HepG2 (cell line): ENCODE results near the gene DPH1. TPM values are rescaled to one million over a fixed set of nuclear protein-coding genes. Genes with fewer than 3 reads are reported as not detected.

ENCODE experiments used
- AKAP8 ChIP-seq: sonication (generic); formaldehyde crosslinking; IDR thresholded peaks from 2 replicates; pipeline ENCODE4 v1.5.1; 2020; ENCODE audit warnings: mild to moderate bottlenecking, missing genetic modification reagents
- ARHGAP35 ChIP-seq: sonication (generic); formaldehyde crosslinking; IDR thresholded peaks from 2 replicates; pipeline ENCODE4 v1.9.0; 2022; ENCODE audit warnings: mild to moderate bottlenecking, inconsistent platforms, moderate library complexity, missing genetic modification reagents, borderline replicate concordance
- ATM ChIP-seq: fragments of 450-650 bp; IDR thresholded peaks from 2 replicates; pipeline ENCODE4 v1.7.1; 2017; ENCODE audit warnings: mild to moderate bottlenecking, borderline replicate concordance
- CHD2 ChIP-seq: IDR thresholded peaks from 2 replicates; pipeline ENCODE4 v1.6.1; 2011; ENCODE audit warnings: low read depth, low read length, improper control_type of control experiment
- CREB1 ChIP-seq, 2 experiments: fragments of 450-650 bp in 1 of 2; IDR thresholded peaks; 2 replicates each; pipeline ENCODE4 v1.6.1; 2016 to 2017; ENCODE audit warnings: control low read depth in 1 of 2, mild to moderate bottlenecking in 1 of 2, missing compliant biosample characterization in 1 of 2, missing genetic modification characterization in 1 of 2
- EEA1 ChIP-seq: sonication (generic); formaldehyde crosslinking; IDR thresholded peaks from 2 replicates; pipeline ENCODE4 v1.5.1; 2020; ENCODE audit warnings: mild to moderate bottlenecking, missing genetic modification reagents, borderline replicate concordance
- KDM5A ChIP-seq: fragments of 200-600 bp; sonication (generic); IDR thresholded peaks from 2 replicates; pipeline ENCODE4 v1.7.0; 2018; ENCODE audit warnings: antibody characterized with exemption, mild to moderate bottlenecking, low read length, borderline replicate concordance
- KDM5B ChIP-seq: sonication (generic); formaldehyde crosslinking; IDR thresholded peaks from 2 replicates; pipeline ENCODE4 v1.4.0; 2020; ENCODE audit warnings: missing genetic modification reagents, mild to moderate bottlenecking, borderline replicate concordance
- KMT2A ChIP-seq: sonication (generic); formaldehyde crosslinking; IDR thresholded peaks from 2 replicates; pipeline ENCODE4 v1.4.0; 2020; ENCODE audit warnings: missing genetic modification reagents
- NFYB ChIP-seq: sonication (generic); formaldehyde crosslinking; IDR thresholded peaks from 2 replicates; pipeline ENCODE4 v1.4.0; 2020; ENCODE audit warnings: missing genetic modification reagents
- NONO ChIP-seq, 2 experiments: fragments of 450-650 bp in 1 of 2; sonication (generic) in 1 of 2; formaldehyde crosslinking in 1 of 2; IDR thresholded peaks in 1 of 2; conservative IDR thresholded peaks in 1 of 2; 2 replicates each; pipeline versions ENCODE4 v1.6.1 to v1.8.0; 2017 to 2022; ENCODE audit warnings: mild to moderate bottlenecking in 1 of 2, missing genetic modification reagents in 1 of 2, moderate library complexity in 1 of 2
- SALL1 ChIP-seq: sonication (generic); formaldehyde crosslinking; IDR thresholded peaks from 2 replicates; pipeline ENCODE4 v1.8.0; 2022; ENCODE audit warnings: mild to moderate bottlenecking, missing genetic modification reagents
- TEAD2 ChIP-seq: sonication (generic); formaldehyde crosslinking; IDR thresholded peaks from 2 replicates; pipeline ENCODE4 v1.9.0; 2021; ENCODE audit warnings: missing genetic modification reagents
- XBP1 ChIP-seq: sonication (generic); formaldehyde crosslinking; IDR thresholded peaks from 2 replicates; pipeline ENCODE4 v1.5.0; 2020; ENCODE audit warnings: missing genetic modification reagents
- YY1 ChIP-seq: IDR thresholded peaks from 2 replicates; pipeline ENCODE4 v1.6.1; 2011; ENCODE audit warnings: low read length, low read depth, moderate library complexity, mild to moderate bottlenecking; ENCODE audit not compliant: insufficient read depth, insufficient replicate concordance
- ZNF556 ChIP-seq: sonication (generic); formaldehyde crosslinking; IDR thresholded peaks from 2 replicates; pipeline ENCODE4 v1.4.0; 2020; ENCODE audit warnings: mild to moderate bottlenecking, missing genetic modification reagents, borderline replicate concordance
- ZNF678 ChIP-seq: sonication (generic); formaldehyde crosslinking; IDR thresholded peaks from 2 replicates; pipeline ENCODE4 v1.4.0; 2020; ENCODE audit warnings: mild to moderate bottlenecking, missing genetic modification reagents
- polyA plus RNA-seq, 8 experiments: library from polyadenylated mRNA; depleted of rRNA in 3 of 8; stranded (reverse) in 7 of 8; unstranded in 1 of 8; fragments of >200 nt; fragmentation: Illumina TruSeq in 4 of 8; extraction: Trizol in 4 of 8; gene quantifications; 2 replicates each; pipeline versions ENCODE4 v1.2.1 to v1.2.3, GENCODE V29; 2011 to 2016; ENCODE audit warnings: low read depth in 4 of 8, missing spikeins in 1 of 8, mixed read lengths in 1 of 8; ENCODE audit not compliant: insufficient read depth in 1 of 8
- total RNA-seq, 5 experiments: library from RNA; depleted of rRNA; stranded (reverse); fragments of >200 nt; fragmentation: Illumina TruSeq; extraction: Trizol; gene quantifications; 2 replicates each; pipeline ENCODE4 v1.2.3, GENCODE V29; 2016; ENCODE audit warnings: low read depth in 1 of 5
- TF ChIP-seq, protein P1 (sequence below): IDR thresholded peaks from 2 replicates; pipeline ENCODE4 v1.6.1; 2012; ENCODE audit warnings: inconsistent platforms
- TF ChIP-seq, protein P2 (sequence below): IDR thresholded peaks from 2 replicates; pipeline ENCODE4 v1.6.1; 2016; ENCODE audit warnings: low read depth, borderline replicate concordance
- TF ChIP-seq, protein P3 (sequence below): sonication (generic); formaldehyde crosslinking; IDR thresholded peaks from 2 replicates; pipeline ENCODE4 v1.4.0; 2020; ENCODE audit warnings: missing genetic modification reagents
- TF ChIP-seq, protein P4 (sequence below), 2 experiments: sonication (generic) in 1 of 2; formaldehyde crosslinking in 1 of 2; IDR thresholded peaks; 2 replicates each; pipeline versions ENCODE4 v1.4.0 to v1.6.1; 2018 to 2020; ENCODE audit warnings: missing genetic modification reagents in 2 of 2, borderline replicate concordance in 1 of 2, low read depth in 1 of 2, mild to moderate bottlenecking in 1 of 2, missing biosample characterization in 1 of 2

The DPH1 gene
- total and polyA plus RNA-seq, 2 of the 13 experiments (the other 11 are each of a cell fraction or from before 2014, with no cell fraction given): 25.3 to 42.8 TPM

DNA sequence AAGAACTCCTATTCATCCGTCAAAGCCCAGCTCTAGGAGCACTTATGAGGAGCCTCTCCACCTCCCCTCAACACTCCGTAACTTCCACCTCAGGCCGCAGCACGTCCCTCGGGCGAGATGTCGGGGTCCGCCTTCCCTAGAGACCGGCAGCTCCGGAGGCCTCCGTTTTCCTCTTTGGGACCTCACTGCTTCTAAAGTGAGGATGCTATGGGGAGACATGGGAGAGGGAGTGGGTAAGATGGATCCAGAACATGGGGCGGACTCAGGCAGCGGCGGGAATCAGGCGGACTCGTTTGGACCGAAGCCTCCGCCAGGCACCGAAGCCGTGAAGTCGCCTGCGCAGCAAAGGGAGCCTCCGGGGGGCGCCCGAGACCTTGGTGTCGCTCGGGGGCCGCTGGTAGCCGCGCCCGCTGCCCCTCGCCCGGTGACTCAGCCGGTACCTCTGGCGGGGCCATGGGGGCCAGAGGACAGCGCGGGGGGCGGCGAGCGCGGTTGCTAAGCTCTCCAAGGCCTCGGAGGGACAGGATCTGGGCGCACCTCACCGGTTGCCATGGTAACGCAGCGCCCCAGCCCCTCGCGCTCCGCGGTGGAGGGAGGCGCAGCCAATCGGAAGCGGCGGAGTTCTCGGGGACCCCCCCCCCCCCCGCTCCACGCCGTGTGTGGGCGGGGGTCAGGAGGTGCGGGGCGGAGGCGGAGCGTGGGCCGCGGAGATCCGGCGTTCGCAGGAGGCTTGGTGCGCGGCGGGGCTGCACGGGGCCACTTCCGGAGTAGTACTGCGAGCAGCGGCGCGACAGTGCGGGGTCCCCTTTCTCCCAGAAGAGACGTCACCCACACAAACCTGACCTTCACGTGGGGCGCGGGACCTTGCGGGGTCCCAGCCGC is 23.7 kb downstream of the DPH1 start (continued):
- TF ChIP-seq KDM5B (CRISPR knock-in tag): peak; percentile 57; the same call in 1 of the 2 replicates
- TF ChIP-seq NONO (IDR thresholded peaks at IDR 0.05): no peak
- TF ChIP-seq NONO (CRISPR knock-in tag; conservative IDR thresholded peaks at IDR 0.05): 0 out of 2 replicates have a peak, but pooled peaks have one; percentile 50
- 0 out of 2 replicates have a peak, but pooled peaks have one; percentile 30 for TF ChIP-seq ZNF678
- TF ChIP-seq, protein P1, sequence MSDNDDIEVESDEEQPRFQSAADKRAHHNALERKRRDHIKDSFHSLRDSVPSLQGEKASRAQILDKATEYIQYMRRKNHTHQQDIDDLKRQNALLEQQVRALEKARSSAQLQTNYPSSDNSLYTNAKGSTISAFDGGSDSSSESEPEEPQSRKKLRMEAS: peak; percentile 37; the same call in 1 of the 2 replicates
- TF ChIP-seq, protein P2, sequence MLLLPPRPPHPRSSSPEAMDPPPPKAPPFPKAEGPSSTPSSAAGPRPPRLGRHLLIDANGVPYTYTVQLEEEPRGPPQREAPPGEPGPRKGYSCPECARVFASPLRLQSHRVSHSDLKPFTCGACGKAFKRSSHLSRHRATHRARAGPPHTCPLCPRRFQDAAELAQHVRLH (CRISPR knock-in tag): no peak
- 0 out of 2 replicates have a peak, but pooled peaks have one; percentile 30 for TF ChIP-seq EEA1
- TF ChIP-seq ZNF556 (CRISPR knock-in tag): 0 out of 2 replicates have a peak, but pooled peaks have one; percentile 55
- TF ChIP-seq AKAP8 (CRISPR knock-in tag): peak; percentile 55; the same call in 1 of the 2 replicates
- peak; percentile 39; the same call in 1 of the 2 replicates for TF ChIP-seq SALL1 (CRISPR knock-in tag)
- TF ChIP-seq KDM5A: no peak
- TF ChIP-seq ARHGAP35 (CRISPR knock-in tag): peak; percentile 31; the same call in 1 of the 2 replicates
- TF ChIP-seq YY1: peak; percentile 39
- TF ChIP-seq ATM: no peak
- no peak for TF ChIP-seq XBP1 (CRISPR knock-in tag)
- TF ChIP-seq, protein P3, sequence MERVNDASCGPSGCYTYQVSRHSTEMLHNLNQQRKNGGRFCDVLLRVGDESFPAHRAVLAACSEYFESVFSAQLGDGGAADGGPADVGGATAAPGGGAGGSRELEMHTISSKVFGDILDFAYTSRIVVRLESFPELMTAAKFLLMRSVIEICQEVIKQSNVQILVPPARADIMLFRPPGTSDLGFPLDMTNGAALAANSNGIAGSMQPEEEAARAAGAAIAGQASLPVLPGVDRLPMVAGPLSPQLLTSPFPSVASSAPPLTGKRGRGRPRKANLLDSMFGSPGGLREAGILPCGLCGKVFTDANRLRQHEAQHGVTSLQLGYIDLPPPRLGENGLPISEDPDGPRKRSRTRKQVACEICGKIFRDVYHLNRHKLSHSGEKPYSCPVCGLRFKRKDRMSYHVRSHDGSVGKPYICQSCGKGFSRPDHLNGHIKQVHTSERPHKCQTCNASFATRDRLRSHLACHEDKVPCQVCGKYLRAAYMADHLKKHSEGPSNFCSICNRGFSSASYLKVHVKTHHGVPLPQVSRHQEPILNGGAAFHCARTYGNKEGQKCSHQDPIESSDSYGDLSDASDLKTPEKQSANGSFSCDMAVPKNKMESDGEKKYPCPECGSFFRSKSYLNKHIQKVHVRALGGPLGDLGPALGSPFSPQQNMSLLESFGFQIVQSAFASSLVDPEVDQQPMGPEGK (CRISPR knock-in tag): peak; percentile 88
- TF ChIP-seq KMT2A: peak; percentile 50; the same call in 1 of the 2 replicates
- TF ChIP-seq, protein P4, sequence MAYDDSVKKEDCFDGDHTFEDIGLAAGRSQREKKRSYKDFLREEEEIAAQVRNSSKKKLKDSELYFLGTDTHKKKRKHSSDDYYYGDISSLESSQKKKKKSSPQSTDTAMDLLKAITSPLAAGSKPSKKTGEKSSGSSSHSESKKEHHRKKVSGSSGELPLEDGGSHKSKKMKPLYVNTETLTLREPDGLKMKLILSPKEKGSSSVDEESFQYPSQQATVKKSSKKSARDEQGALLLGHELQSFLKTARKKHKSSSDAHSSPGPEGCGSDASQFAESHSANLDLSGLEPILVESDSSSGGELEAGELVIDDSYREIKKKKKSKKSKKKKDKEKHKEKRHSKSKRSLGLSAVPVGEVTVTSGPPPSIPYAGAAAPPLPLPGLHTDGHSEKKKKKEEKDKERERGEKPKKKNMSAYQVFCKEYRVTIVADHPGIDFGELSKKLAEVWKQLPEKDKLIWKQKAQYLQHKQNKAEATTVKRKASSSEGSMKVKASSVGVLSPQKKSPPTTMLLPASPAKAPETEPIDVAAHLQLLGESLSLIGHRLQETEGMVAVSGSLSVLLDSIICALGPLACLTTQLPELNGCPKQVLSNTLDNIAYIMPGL (CRISPR knock-in tag; IDR thresholded peaks at IDR 0.05; ENCODE audit: borderline replicate concordance in 1 of 2, low read depth in 1 of 2): peak; percentile 62 to 73; a peak in 3 of 4 replicates
- TF ChIP-seq TEAD2 (CRISPR knock-in tag): no peak
- 0 out of 2 replicates have a peak, but pooled peaks have one; percentile 32 for TF ChIP-seq CHD2
- TF ChIP-seq CREB1 (IDR thresholded peaks at IDR 0.05): no peak
- TF ChIP-seq CREB1 (CRISPR knock-in tag; IDR thresholded peaks at IDR 0.05): no peak
- TF ChIP-seq NFYB (CRISPR knock-in tag): peak; percentile 20; the same call in 1 of the 2 replicates
